ENCODE results near the gene PITPNC1.

PITPNC1 gene

DNA sequence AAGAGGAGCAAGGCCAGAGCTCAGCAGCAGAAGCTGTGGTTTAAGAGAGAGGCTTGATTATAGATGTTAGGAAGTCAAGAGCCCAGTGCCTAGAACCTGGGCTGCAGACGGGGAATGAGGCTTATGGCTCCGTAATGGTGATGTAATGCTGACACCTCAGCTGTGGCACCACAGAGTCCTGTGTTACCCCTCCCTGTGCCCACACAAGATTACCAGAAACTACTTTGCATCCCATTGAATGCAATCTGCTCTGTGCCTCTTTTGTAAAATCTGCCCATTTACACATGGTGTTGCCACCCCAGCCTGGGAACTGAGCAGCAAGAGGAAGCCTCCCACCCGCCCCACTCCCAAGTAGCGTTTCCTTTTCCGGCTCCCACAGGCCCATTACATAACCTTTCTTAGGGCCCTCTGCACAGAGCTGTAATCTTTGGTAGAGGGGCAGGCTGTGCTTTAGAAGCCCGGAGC is 57.0 kb downstream of the PITPNC1 start:
- peak; percentile 67 for ATAC-seq
- DNase-seq: peak; percentile 47

DNA sequence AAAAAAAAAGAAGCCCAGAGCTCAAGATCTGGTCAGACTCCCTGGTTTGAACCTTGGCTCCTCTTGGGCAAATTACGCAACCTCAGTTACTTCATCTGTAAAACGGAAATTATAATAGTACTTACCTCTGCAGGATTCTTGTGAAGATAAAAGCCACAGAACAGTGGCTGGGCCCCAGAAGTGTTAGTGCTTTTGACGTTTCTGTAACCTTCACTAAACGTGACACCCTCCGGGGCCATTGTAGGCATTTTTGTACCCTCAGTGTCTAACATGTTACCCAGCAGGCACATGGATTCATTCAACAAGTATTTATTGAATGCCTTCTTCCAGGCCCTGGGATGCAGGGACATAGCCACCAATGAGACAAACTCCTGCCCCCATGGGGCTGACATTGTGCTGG is 58.0 kb downstream of the PITPNC1 start:
- peak; percentile 49 for DNase-seq
- ATAC-seq: peak; percentile 62

DNA sequence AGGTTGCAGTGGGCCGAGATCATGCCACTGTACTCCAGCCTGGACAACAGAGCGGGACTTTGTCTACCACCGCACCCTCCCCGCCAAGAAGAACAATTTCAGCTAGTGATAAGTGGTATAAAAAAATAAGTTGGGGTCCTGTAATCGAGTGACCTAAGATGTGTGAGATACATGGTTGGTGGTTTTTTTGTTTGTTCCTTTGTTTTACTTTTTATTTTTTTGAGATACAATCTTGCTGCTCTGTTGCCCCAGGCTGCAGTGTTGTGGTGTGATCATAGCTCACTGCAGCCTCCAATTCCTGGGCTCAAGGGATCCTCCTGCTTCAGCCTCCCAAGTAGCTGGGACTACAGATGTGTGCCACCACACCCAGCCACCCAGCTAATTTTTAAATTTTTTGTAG is 58.7 kb downstream of the PITPNC1 start:
- no peak for DNase-seq
- no peak for ATAC-seq

DNA sequence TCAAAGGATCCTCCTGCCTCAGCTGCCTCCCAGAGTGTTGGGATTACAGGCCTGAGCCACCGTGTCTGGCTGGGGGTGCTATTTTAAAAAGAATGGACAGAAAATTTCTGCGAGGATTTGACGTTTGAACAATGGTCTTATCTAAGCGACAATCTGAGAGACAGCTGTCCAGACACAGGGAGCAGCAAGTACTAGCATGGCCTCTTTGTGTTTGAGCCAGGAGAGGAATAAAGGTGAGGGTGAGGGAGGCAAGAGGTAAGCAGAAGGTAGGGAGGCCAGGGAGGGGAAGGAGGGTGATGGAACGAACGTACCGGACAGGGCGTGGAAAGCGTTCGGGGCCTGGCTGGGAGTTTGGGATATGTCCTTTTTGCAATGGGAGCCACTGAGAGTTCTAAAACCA is 59.2 kb downstream of the PITPNC1 start:
- ATAC-seq (no peak), DNase-seq (no peak)

DNA sequence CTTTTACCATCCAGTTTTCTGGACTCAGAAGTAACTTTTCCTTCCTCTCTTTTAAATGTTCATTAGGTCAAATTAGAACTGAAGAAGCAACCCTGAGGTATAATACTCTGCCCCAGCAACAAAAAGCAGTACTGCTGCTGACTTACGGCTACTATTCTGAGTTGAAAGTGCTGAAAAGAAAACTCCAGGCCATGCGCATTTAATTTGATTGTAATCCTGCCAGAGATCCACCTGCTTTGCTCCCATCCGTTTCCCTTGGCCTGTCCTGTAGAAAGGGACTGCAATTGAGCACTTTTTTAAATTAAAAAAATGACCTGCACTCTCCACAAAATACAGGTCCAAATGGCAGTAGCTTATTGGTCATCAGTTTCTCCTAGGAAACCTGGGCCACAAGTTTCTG is 61.6 kb downstream of the PITPNC1 start:
- ATAC-seq: no peak
- no peak for DNase-seq

DNA sequence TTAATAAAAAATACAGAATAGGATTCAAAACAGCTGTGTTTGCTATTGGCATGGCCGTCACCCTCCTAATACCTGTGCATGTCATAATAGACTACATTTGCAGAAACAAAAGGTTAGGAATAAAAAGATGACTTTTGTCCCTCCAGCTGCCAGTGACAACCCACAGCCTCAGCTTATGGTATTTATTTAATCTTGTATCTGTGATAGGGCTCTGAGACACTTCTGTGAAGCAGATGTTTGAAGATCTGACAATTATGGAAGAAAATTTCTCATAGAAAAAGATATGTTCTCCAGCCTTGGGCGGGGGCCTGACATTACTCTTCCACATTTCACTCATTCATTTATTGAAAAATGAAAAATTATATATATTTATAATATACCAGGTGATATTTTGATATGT is 62.2 kb downstream of the PITPNC1 start:
- ATAC-seq: no peak
- DNase-seq: no peak

DNA sequence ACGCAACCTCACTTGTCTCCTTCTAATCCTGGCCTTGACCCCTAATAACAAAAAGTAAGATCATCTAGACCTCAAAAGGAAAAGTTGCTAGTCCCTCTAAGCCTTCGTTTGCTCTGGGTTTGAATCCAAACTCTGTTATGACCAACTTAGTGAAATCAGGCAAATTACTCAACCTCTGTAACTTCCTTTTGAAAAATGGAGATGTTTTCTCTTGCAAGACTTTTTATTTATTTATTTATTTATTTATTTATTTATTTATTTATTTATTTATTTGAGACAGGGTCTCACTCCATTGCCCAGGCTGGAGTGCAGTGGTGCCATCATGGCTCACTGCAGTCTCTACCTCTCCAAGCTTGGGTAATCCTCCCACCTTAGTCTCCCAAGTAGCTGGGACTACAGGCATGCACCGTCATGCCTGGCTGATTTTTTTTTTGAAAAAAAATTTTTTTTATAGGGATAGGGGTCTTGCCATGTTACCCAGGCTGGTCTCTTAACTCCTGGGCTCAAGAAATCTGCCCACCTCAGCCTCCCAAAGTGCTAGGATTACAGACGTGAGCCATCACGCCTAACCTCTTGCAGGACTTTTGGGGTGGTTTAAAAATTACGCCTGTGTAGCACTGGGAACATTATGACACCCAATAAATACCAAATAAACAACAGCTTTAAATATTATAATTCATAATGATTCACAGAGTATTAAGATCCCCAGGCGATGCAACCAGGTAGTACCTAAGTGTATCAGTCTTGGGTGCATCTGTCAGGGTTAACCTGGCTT is 63.4 kb downstream of the PITPNC1 start:
- DNase-seq: no peak
- ATAC-seq: no peak

DNA sequence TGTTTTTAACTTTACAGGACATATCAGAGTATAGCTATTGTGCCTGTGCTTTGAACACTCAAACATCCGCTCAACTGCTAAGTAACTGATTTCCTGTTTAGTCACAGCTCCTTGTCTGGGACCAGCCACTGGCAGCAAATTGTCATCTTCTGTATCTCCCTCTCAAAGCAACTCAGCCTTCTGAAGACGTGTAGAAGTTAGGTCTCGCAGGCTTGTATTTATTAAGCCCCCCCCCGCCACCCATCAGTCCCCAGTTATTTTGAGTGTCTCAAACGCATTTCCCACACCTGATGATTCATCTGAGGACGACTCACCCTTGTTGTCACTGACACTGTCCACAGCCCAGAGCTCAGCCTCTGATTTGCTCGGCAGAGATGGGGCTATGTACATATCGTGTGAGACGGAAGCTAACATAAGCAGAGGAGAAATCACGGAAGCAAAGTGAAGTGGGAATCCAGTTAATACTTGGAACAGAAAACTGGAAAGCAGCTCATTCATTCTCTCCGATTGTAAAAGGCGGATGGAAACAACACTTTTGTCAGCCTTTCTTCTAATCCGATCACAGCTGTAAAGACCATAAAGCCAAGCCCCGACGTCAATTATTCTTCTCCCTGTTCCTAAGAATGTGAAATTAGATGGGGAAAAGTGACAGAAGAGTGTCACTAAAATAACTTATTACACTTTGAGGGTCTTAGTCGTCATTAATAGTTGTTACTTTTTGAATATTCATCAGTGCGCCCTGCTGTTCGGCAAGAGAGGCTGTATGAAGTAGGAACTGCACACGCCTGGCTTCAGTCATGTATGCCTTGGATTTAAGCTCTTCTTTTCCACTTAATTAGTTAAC is 64.2 kb downstream of the PITPNC1 start:
- ATAC-seq (peak; percentile 97), DNase-seq (peak; percentile 65)

DNA sequence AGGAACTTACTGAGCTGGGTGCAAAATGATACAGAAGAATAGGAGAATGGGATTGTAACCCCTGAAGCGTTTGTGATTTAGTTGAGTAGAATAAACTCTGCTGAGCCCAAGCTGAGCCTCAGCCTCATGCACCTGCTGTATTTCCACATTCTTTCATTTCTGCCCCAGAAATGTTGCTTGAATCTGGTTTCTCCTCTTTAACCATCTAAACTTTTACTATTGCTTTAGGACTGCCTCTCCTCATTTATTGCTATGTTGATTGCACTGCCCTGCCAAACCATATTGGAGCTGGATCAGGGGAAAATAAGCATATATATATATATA is 64.8 kb downstream of the PITPNC1 start:
- DNase-seq (no peak), ATAC-seq (no peak)

DNA sequence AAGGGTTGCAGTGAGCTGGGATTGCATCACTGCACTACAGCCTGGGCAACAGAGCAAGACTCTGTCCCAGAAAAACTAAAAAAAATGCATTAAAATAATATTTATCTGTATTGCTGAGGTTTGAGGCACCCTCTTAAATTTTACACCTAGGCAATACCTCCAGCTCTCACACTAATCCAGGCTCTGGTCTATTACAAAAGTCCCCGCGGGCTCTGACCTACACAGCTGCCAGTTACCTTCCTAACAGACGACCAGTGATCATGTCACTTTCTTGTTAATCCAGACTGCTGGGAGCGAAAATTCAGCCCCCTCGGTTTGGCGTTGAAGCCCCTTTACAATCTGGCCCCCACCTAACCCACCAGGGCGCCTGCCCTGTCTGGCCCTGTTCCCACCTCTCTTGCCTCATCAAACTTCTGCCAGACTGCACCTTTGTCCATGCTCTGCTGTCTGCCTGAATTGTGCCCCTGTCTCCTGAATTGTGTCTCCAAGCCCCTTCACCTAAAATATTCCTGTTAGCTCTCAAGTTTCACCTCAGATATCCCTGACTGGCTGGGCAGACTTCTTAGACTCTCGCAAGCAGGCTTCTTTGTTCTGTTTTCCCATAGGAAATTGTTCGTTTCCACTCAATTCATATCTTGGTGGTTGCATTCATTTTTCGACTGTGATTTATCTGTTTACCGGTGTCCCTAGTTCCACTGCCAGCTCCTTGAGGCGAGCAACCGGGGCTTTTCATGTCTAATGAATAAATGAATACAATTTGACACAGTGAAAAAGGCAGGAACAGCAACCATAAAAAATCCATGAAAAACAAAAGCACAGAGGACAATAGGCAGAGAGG is 65.9 kb downstream of the PITPNC1 start:
- DNase-seq (peak; percentile 7), ATAC-seq (no peak)

DNA sequence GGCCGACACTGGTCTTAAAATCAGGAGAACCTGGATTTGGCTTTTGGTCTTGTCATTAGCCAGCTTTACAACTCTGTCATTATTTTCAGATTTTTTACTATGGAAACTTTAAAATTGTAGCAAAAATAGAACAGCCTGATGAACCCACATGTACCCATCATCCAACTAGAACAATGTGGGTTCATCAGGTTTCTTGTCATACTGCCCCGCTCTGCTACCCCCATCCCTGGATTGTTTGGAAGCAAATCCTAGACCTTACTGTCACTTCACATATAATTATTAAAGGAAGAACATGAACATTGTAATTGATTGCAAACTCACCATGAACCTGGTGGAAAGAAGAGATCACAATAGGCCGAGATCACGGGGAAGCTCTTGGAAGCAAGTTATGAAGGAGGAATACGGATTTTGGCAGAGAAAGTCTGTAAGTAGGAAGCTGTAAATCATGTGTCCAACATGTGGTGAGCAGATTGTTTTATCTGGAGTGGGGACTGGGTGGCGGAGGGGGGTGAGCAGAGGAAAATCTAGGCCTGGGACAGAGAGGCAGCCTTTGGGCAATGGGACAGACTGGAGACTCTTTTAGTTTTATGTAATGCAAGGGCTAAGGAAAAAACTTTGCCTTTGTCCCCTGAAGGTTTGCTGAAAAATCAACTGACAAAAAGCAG is 67.0 kb downstream of the PITPNC1 start:
- DNase-seq: no peak
- ATAC-seq: no peak

DNA sequence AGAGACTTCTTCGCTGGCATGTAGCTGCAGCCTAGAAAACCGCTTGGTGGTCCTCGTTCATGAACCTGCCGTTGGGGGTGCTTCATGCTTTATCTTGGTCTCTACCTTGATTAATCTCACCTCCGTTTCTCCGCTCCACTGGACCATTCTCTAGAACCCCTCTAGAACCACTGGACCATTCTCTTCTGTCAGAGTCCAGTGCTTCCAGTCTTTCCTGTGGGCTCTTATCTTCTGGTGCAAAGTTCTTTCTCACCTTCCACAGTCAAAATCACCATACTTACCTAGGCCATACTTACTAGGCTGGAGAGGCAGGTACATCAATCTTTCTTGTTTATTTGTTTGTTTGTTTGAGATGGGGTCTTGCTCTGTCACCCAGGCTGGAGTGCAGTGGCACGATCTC is 71.4 kb downstream of the PITPNC1 start:
- ATAC-seq: no peak
- DNase-seq: no peak

DNA sequence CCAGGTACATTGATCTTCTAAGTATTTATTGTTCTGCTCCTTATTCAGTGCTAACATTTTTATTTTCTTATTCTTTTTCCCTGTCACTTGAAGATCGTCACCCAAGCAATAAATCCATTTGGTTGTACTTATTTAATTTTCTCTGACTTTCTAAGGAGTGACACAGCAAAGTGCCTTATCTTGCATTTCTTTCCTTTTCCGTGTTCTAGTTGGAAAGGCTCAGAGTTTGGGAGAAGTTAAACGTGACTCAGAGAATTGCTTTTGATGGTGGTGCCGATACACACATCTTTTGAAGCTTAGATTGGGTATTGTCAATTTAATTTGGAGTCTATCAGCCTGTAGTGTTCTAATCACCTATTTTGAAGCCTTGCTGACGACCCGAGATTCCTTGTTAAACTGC is 72.0 kb downstream of the PITPNC1 start:
- ATAC-seq (no peak), DNase-seq (no peak)

DNA sequence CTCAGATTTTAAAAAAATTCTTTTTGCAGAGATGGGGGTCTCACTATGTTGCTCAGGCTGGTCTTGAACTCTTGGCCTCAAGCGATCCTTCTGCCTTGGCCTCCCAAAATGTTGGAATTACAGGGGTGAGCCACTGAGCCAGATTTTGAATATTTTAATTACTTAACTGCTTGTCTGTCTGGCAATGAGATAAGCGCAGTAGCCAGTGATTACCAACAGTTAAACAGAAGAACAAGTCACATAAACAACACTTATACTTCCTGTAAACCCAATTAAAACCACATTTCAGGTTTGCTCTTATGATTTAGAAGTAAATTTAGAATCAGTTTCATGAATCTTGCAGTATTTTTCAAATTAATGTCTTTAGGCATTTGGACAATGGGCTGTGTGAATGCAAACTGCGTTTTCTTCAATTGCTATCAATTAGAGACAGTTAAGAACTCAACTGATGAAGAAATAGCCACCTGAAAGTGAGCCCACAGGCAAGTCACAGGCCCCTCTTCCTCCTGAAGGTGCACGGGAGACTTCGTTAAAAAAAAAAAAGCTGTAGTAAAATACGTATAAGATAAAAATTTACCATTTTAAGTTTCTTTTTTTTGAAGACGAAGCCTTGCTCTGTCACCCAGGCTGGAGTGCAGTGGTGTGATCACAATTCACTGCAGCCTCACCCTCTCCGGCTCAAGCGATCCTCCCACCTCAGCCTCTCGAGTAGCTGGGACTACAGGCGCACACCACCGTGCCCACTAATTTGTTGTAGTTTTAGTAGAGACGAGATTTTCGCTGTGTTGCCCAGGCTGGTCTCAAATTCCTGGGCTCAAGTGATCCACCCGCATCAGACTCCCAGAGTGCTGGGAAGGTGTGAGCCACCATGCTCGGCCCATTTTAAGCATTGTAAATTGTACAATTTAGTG is 73.0 kb downstream of the PITPNC1 start:
- no peak for ATAC-seq
- DNase-seq: peak; percentile 12

DNA sequence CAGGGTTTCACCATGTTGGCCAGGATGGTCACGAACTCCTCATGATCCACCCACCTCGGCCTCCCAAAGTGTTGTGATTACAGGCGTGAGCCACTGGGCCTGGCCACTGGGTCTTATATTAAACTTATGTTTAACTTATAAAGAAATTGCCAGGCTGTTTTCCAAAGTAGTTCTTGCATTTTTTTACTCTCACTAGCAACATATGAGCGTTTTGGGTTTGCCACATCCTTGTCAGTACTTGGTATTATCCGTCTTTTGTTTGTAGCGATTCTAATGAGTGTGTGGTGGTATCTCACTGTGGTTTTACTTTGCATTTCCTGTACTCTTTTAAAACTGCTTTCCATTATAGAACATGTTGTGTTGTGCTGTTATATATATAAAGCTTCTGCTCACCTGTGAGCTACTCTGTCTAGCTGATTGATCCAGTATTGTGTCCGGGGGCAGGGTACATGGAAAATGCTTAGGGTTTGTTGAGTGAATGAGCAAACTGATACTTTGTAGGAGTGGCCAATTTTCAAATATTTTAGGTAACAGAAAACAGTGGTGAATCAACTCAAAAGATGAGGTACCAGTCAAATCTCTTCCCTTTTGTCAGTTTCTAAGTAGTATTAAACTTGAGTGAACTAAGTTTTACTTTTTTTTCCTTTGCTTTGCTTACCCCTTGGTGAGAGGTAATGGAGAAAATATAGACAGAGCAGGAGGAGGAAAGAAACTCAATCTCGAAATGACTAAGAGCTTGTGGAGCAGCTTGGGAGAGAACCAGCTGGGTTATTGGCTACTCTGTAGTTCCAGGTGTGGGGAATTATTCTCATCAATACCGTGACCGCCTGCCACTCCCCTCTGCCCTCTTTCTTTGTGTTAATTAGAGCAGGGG is 75.8 kb downstream of the PITPNC1 start:
- no peak for DNase-seq
- ATAC-seq: peak; percentile 73

DNA sequence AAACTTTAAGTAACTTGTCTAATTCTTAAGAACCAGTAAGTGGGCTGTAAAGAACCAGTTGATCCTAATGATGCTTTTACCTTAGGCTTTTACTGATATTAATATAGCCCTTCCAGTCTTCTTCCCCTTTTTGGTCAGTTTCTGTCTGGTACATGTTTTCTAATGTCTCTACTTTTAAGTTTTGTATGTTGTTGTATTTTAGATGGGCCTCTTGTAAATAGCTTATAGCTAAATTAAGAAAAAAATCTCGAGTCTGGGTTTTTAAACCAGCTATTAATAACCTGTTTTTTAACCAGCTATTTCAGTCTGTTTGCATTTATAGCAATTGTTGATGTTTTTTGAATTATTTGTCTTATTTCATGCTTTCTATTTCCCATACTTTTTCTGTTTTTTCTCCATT is 79.0 kb downstream of the PITPNC1 start:
- ATAC-seq (no peak), DNase-seq (no peak)

DNA sequence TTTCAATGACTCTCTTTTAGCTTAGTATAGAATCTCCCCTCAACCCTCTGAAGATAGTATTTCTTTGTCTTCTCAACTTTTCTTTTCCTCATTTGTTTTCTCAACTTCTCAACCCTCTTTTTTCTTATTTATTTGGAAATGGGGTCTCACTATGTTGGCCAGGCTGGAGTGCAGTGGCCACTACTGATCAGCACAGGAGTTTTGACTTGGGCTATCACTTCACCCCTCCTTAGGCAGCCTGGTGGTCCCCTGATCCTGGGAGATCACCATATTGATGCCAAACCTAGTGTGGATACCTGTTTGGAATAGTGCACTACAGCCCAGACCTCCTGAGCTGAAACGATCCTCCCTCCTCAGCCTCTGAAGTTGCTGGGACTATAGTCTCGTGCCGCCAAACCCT is 79.8 kb downstream of the PITPNC1 start:
- DNase-seq (no peak), ATAC-seq (no peak)

DNA sequence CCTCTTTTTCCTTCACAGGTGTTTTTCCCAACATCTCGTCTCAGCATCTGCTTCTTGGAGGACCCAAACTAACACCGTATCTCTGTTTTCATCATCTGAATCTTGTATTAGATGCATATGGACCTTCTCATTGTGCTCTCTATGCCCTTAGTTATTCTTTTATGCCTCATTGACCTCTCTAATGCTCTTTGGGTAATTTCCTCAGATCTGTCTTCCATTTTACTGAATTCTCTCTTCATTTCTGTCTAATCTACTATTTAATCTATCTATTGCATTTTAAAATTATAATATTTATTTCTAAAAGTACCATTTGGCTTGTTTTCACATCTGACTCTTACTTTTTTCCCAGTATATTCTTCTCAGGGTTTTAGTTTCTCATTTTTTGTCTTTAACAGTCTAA is 81.1 kb downstream of the PITPNC1 start:
- ATAC-seq: no peak
- no peak for DNase-seq

DNA sequence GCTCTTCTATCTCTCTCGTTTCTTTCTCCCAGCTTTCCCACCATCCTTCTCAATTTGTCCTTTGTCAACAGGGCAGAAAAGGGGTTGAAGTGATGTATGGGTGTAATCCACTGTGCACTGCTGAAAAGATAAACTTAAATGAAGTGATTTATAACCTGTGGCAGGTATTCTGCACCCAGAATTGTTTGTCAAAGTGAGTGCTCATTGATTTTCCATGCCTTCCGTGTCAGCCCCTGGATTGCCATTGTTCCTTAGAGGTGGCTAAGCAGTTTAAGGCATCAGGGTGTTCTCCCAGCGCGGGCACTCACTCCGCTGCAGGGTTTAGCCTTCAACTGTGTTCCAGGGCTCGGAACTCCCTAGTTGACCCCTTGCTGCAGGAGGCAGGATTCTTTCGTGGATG is 82.9 kb downstream of the PITPNC1 start:
- DNase-seq (no peak), ATAC-seq (no peak)

DNA sequence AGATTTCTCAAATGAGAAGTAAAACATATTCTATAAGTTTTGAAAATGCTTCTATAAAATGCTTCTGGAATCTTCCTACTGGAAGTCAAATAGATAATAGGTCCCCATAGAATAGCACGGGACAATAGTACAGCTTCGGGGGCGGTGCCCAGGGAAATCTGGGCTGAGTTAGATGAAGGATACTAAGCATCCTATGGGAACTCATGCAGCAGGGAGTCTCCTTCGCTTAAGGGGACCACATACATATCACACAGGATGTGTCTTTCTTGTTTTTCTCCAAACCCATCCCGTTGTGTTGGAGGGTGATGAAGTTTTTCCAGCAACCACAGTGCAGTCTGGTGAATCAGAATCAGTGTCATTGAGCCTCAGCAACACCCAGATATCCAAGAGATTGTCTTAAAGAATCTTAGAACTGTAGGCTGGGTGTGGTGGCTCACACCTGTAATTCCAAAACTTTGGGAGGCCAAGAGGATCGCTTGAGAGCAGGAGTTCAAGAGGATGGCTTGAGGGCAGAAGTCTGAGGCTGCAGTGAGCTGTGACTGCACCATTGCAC is 84.2 kb downstream of the PITPNC1 start:
- ATAC-seq (peak; percentile 94), DNase-seq (peak; percentile 35)

Measured in stimulated activated naive CD8-positive, alpha-beta T cell treated with anti-CD3 and anti-CD28 coated beads, Interleukin-15, Interleukin-2, amounts not matched to agents 100 U/mL and 50 U/mL, for 24 hours (primary cell).